A549 (cell line): ENCODE data around the gene PODXL2. TPM values are rescaled to one million over a fixed set of nuclear protein-coding genes. Genes with fewer than 3 reads are reported as not detected.

ENCODE experiments used
- ATAC-seq, 2 experiments: fragments of 200-7000 bp in 1 of 2; fragments of >200 bp in 1 of 2; cut with Nextera tagmentation in 1 of 2; cut with Tn5 transposase in 1 of 2; 3 replicates each; pipeline versions ENCODE4 v1.8.0 to v1.9.1; 2018 to 2020; ENCODE audit warnings: mild to moderate bottlenecking in 1 of 2, moderate library complexity in 1 of 2
- CTCF ChIA-PET: fragments of 300-600 bp; sonication (Branson Sonifier 250); formaldehyde crosslinking; extraction: SDS; loops from one replicate; lab custom pipeline; 2021; ENCODE audit warnings: antibody characterized with exemption, inconsistent platforms; lab: Yijun Ruan, JAX
- POLR2A ChIA-PET: fragments of 350-600 bp; formaldehyde crosslinking; extraction: SDS; loops from one replicate; lab custom pipeline; 2021; ENCODE audit warnings: antibody characterized with exemption, inconsistent platforms; lab: Yijun Ruan, JAX
- DNase-seq, 2 experiments: peaks; one replicate each; pipeline versions ENCODE4 v3.0.0 to v3.0.0-alpha.2; 2011 to 2016; ENCODE audit warnings: low read depth in 1 of 2, low spot score in 1 of 2
- FAIRE-seq: peaks from 2 replicates; lab custom pipeline; 2011; peaks lifted over from hg19 to GRCh38; lab: Jason Lieb, UNC
- H3K27ac ChIP-seq, 2 experiments: fragments of >200 bp; sonication (Bioruptor Twin); formaldehyde crosslinking; 3 replicates each; pipeline ENCODE4 v1.5.1; 2016 to 2017
- H3K4me1 ChIP-seq: fragments of >200 bp; sonication (Bioruptor Twin); formaldehyde crosslinking; 3 replicates; pipeline ENCODE4 v1.6.1; 2016
- H3K4me2 ChIP-seq: fragments of >200 bp; sonication (Bioruptor Twin); formaldehyde crosslinking; 3 replicates; pipeline ENCODE4 v1.6.1; 2016
- H3K4me3 ChIP-seq: fragments of >200 bp; sonication (Bioruptor Twin); formaldehyde crosslinking; 3 replicates; pipeline ENCODE4 v1.5.1; 2016
- H3K9me3 ChIP-seq: fragments of >200 bp; sonication (Bioruptor Twin); formaldehyde crosslinking; 3 replicates; pipeline ENCODE4 v1.6.1; 2016
- CBX2 ChIP-seq: fragments of 200-600 bp; sonication (generic); IDR thresholded peaks from 2 replicates; pipeline ENCODE4 v1.6.1; 2016; ENCODE audit warnings: low read depth, mild to moderate bottlenecking, borderline replicate concordance
- CEBPB ChIP-seq, 2 experiments: fragments of >200 bp in 1 of 2; sonication (Bioruptor Twin) in 1 of 2; formaldehyde crosslinking in 1 of 2; IDR thresholded peaks; 2 replicates each; pipeline ENCODE4 v1.6.1; 2012 to 2016
- EP300 ChIP-seq, 2 experiments: fragments of >200 bp; sonication (Bioruptor Twin); formaldehyde crosslinking; IDR thresholded peaks; 2 replicates in 1 of 2; 3 replicates in 1 of 2; pipeline ENCODE4 v1.6.1; 2016 to 2017
- FOSL2 ChIP-seq, 2 experiments: fragments of 450-650 bp in 1 of 2; fragments of >200 bp in 1 of 2; sonication (Bioruptor Twin) in 1 of 2; formaldehyde crosslinking; IDR thresholded peaks; 2 replicates each; pipeline versions ENCODE4 v1.5.0 to v1.6.1; 2016 to 2020; ENCODE audit warnings: mild to moderate bottlenecking in 1 of 2, moderate library complexity in 1 of 2
- FOXS1 ChIP-seq: fragments of 250-450 bp; sonication (Bioruptor Pico); IDR thresholded peaks from 2 replicates; pipeline ENCODE4 v1.5.0; 2020; ENCODE audit warnings: mild to moderate bottlenecking, moderate library complexity
- HEYL ChIP-seq: fragments of 250-450 bp; sonication (Bioruptor Pico); IDR thresholded peaks from 2 replicates; pipeline ENCODE4 v1.8.0; 2021; ENCODE audit warnings: mild to moderate bottlenecking, moderate library complexity
- MAFK ChIP-seq: fragments of 450-650 bp; IDR thresholded peaks from 2 replicates; pipeline ENCODE4 v1.6.1; 2014; ENCODE audit not compliant: partially characterized antibody
- NFE2L2 ChIP-seq: fragments of 150-350 bp; conservative IDR thresholded peaks from 2 replicates; pipeline ENCODE4 v1.6.1; 2014; ENCODE audit warnings: low read length
- NPAS2 ChIP-seq: fragments of 250-450 bp; sonication (Bioruptor Pico); IDR thresholded peaks from 2 replicates; pipeline ENCODE4 v1.8.0; 2022; ENCODE audit warnings: mild to moderate bottlenecking, moderate library complexity, borderline replicate concordance
- POLR2AphosphoS2 ChIP-seq: conservative IDR thresholded peaks from 2 replicates; pipeline ENCODE4 v1.6.1; 2012; ENCODE audit warnings: low read length, improper control_type of control experiment, inconsistent platforms
- RFX5 ChIP-seq: fragments of 450-650 bp; IDR thresholded peaks from 2 replicates; pipeline ENCODE4 v1.7.1; 2014; ENCODE audit warnings: antibody characterized with exemption, mild to moderate bottlenecking, moderate library complexity
- SREBF2 ChIP-seq: fragments of 450-650 bp; IDR thresholded peaks from 2 replicates; pipeline ENCODE4 v1.6.1; 2014; ENCODE audit warnings: mild to moderate bottlenecking, moderate library complexity
- ZNF302 ChIP-seq: fragments of 250-450 bp; sonication (Bioruptor Pico); IDR thresholded peaks from 2 replicates; pipeline ENCODE4 v1.9.0; 2021; ENCODE audit warnings: inconsistent platforms, mild to moderate bottlenecking, moderate library complexity
- WGBS: methylation state at CpG from one replicate; pipeline ENCODE4 v1.1.6; 2017; ENCODE audit errors: missing lambda C conversion rate; 5-methylcytosine and 5-hydroxymethylcytosine counted together
- polyA plus RNA-seq, 4 experiments: library from polyadenylated mRNA; depleted of rRNA in 3 of 4; stranded (reverse); fragments of >200 nt; fragmentation: RNase III in 1 of 4; extraction: RNeasy Plus Mini Kit Qiagen cat#74134 plus additional on column Dnase treatment in 1 of 4; gene quantifications; 2 replicates in 3 of 4; 3 replicates in 1 of 4; pipeline ENCODE4 v1.2.3, GENCODE V29; 2011 to 2017
- TF ChIP-seq, protein P1 (sequence below): fragments of 250-450 bp; sonication (Bioruptor Pico); IDR thresholded peaks from 2 replicates; pipeline ENCODE4 v1.5.0; 2020; ENCODE audit warnings: low read depth, mild to moderate bottlenecking, moderate library complexity
- TF ChIP-seq, protein P2 (sequence below): IDR thresholded peaks from 2 replicates; pipeline ENCODE4 v1.6.1; 2012
- TF ChIP-seq, protein P3 (sequence below): fragments of 200-600 bp; sonication (generic); IDR thresholded peaks from 2 replicates; pipeline ENCODE4 v1.6.1; 2016; ENCODE audit warnings: antibody characterized with exemption, mild to moderate bottlenecking, moderate library complexity
- TF ChIP-seq, protein P4 (sequence below): fragments of >200 bp; sonication (Bioruptor Twin); formaldehyde crosslinking; IDR thresholded peaks from 2 replicates; pipeline ENCODE4 v1.6.1; 2016
- TF ChIP-seq, protein P5 (sequence below): IDR thresholded peaks from 2 replicates; pipeline ENCODE4 v1.6.1; 2012; ENCODE audit warnings: low read depth, borderline replicate concordance

PODXL2 gene
- polyA plus RNA-seq, 2 of the 4 experiments (the other 2 are of a cell fraction): 4.2 to 5.5 TPM

DNA sequence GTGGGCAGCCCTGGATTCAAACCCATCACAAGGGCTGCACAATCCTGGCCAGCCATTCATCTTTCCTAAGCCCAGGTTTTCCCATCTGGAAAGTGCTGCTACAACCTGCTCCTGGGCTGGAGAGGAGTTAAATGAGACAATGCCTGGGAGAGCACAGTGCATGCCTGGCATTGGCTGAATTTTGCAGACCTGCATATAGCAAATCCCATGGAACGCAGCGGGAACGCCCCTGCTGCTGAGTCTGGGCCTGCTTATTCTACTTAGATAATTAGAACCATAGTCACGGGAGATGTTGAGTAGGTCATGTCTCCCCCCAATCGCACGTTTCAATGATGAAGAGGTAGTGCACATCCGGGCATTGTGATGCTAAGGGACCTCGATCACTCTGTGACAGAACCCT, 90.4 kb downstream of the PODXL2 start:
- H3K4me3 ChIP-seq: no peak overlapping the region
- 93% methylated on average over 8 of the region's 8 CpGs for whole genome bisulfite sequencing

DNA sequence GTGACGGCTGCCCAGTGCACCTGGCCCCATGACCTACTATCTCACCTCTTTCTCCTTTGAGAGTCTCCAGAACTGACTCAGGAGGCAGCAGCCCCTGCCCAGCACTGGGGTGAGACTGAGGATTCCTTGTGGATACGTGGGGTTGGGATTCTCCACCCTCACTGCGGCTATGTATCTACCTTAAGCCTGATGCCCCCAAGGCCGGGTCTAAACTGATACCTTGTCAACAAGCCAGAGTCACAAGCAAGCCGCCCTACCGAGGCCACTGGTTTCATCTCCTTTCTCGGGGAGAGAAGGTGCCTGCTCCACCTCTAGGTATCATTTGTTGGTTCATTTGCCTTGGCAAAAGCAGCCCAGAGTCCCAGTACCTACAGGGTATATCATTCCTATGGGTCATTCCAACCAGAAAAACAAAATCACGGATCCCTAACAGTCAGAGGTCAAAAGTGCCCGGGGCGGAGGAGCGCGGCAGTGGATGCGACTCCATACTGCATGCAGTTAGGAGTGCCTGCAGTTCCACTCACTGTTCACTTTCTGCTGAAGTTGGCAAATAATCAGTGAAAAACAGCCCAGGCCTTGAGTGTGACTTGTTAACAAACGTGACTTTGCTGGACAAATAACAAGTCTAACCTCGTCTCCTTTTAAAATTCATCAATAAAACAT, 91.3 kb downstream of the PODXL2 start:
- no peaks in the 10 kb centered on the region for H3K4me1 ChIP-seq
- H3K9me3 ChIP-seq: no peaks in the 10 kb centered on the region
- WGBS: 89% methylated on average over 15 of the region's 15 CpGs
- TF ChIP-seq CEBPB (IDR thresholded peaks at IDR 0.05) (no peak), MAFK (peak; percentile 30)
- no peak for ATAC-seq
- no peak for FAIRE-seq
- H3K4me2 ChIP-seq: no peak overlapping the region
- no peak for DNase-seq
- ChIA-PET CTCF (no interaction called here), POLR2A (no interaction called here)
- H3K27ac ChIP-seq: no peak overlapping the region
- H3K4me3 ChIP-seq: no peak overlapping the region

More for the DNA sequence above, 90.4 kb downstream of the PODXL2 start:
- Histone ChIP-seq H3K9me3 (no peaks in the 10 kb centered on the region), H3K4me1 (no peaks in the 10 kb centered on the region), H3K27ac (no peak overlapping the region), H3K4me2 (no peak overlapping the region)
- DNase-seq (no peak), FAIRE-seq (no peak), ATAC-seq (no peak)
- ChIA-PET POLR2A (no interaction called here), CTCF (no interaction called here)
- TF ChIP-seq, protein P1, sequence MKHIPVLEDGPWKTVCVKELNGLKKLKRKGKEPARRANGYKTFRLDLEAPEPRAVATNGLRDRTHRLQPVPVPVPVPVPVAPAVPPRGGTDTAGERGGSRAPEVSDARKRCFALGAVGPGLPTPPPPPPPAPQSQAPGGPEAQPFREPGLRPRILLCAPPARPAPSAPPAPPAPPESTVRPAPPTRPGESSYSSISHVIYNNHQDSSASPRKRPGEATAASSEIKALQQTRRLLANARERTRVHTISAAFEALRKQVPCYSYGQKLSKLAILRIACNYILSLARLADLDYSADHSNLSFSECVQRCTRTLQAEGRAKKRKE (CRISPR knock-in tag): no peak
- no peak for TF ChIP-seq CBX2

DNA sequence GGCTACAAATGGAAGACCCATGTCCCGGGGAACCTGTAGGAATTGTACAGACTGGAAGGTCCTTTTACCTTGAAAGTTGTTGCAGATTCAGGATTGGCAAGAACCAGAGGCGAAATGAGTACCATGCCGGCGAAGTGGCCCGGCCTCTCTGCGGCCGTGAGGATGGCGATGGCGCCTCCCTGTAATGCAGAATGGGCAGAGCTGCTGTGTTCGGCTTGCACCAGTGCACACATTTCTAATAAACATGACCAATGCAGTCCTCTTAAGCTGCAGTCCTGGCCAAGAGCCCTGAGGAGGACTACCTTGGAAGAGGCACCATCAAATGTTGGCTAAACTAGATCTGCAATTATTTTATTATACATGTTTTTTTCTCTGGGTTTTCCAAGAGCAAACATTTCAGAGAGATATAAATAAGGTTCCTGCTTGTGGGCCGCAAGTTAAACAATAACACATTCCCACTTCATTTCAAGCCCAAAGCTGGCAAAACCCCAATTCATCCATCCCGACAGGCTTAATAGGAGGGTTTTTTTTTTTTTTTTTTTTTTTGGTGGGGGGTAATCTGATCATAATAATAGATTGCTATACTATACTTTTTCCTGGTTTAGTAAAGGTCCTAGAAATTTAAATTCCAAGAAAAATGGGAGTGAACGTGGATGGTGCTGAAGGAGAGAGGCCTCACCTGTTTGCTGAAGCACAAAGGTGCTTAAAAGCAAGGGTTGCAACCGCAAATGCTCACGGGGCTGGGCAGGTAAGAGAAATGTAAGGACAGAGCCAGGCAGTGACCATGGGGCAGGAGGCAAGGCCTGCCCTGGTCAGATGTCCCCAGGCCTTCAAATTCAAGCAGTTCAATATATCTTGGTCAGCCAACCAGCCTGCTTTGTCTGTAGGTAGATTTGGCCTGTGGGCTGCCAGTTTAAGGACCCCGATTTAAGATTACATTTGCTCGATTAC, 92.3 kb downstream of the PODXL2 start:
- DNase-seq: no peak
- Histone ChIP-seq H3K4me2 (no peak overlapping the region), H3K9me3 (no peaks in the 10 kb centered on the region), H3K27ac (no peak overlapping the region), H3K4me1 (no peaks in the 10 kb centered on the region), H3K4me3 (no peak overlapping the region)
- no peak for FAIRE-seq
- 93% methylated on average over 16 of the region's 17 CpGs for WGBS
- ATAC-seq: no peak
- POLR2A ChIA-PET: no interaction called here
- CTCF ChIA-PET: no interaction called here
- TF ChIP-seq, protein P2, sequence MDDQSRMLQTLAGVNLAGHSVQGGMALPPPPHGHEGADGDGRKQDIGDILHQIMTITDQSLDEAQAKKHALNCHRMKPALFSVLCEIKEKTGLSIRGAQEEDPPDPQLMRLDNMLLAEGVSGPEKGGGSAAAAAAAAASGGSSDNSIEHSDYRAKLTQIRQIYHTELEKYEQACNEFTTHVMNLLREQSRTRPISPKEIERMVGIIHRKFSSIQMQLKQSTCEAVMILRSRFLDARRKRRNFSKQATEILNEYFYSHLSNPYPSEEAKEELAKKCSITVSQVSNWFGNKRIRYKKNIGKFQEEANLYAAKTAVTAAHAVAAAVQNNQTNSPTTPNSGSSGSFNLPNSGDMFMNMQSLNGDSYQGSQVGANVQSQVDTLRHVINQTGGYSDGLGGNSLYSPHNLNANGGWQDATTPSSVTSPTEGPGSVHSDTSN: no peak
- TF ChIP-seq SREBF2 (no peak), FOSL2 (IDR thresholded peaks at IDR 0.05) (no peak), FOSL2 (CRISPR knock-in tag; IDR thresholded peaks at IDR 0.05) (no peak), POLR2AphosphoS2 (no peak), NPAS2 (CRISPR knock-in tag) (no peak), RFX5 (no peak), EP300 (IDR thresholded peaks at IDR 0.05) (no peak), ZNF302 (CRISPR knock-in tag) (no peak), HEYL (CRISPR knock-in tag) (no peak), NFE2L2 (no peak), FOXS1 (CRISPR knock-in tag) (no peak), CEBPB (IDR thresholded peaks at IDR 0.05) (no peak)
- TF ChIP-seq, protein P3, sequence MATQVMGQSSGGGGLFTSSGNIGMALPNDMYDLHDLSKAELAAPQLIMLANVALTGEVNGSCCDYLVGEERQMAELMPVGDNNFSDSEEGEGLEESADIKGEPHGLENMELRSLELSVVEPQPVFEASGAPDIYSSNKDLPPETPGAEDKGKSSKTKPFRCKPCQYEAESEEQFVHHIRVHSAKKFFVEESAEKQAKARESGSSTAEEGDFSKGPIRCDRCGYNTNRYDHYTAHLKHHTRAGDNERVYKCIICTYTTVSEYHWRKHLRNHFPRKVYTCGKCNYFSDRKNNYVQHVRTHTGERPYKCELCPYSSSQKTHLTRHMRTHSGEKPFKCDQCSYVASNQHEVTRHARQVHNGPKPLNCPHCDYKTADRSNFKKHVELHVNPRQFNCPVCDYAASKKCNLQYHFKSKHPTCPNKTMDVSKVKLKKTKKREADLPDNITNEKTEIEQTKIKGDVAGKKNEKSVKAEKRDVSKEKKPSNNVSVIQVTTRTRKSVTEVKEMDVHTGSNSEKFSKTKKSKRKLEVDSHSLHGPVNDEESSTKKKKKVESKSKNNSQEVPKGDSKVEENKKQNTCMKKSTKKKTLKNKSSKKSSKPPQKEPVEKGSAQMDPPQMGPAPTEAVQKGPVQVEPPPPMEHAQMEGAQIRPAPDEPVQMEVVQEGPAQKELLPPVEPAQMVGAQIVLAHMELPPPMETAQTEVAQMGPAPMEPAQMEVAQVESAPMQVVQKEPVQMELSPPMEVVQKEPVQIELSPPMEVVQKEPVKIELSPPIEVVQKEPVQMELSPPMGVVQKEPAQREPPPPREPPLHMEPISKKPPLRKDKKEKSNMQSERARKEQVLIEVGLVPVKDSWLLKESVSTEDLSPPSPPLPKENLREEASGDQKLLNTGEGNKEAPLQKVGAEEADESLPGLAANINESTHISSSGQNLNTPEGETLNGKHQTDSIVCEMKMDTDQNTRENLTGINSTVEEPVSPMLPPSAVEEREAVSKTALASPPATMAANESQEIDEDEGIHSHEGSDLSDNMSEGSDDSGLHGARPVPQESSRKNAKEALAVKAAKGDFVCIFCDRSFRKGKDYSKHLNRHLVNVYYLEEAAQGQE: no peak
- TF ChIP-seq, protein P4, sequence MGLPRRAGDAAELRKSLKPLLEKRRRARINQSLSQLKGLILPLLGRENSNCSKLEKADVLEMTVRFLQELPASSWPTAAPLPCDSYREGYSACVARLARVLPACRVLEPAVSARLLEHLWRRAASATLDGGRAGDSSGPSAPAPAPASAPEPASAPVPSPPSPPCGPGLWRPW: no peak
- TF ChIP-seq, protein P5, sequence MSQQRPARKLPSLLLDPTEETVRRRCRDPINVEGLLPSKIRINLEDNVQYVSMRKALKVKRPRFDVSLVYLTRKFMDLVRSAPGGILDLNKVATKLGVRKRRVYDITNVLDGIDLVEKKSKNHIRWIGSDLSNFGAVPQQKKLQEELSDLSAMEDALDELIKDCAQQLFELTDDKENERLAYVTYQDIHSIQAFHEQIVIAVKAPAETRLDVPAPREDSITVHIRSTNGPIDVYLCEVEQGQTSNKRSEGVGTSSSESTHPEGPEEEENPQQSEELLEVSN: no peak
